ENCODE measurements around the gene TSPAN11. TPM values are rescaled to one million over a fixed set of nuclear protein-coding genes. Genes with fewer than 3 reads are reported as not detected.

Gene TSPAN11
- total and polyA plus RNA-seq, 2 of the 8 experiments (the other 6 are each of a cell fraction or from before 2014, with no cell fraction given): 3.9 to 8.2 TPM

DNA sequence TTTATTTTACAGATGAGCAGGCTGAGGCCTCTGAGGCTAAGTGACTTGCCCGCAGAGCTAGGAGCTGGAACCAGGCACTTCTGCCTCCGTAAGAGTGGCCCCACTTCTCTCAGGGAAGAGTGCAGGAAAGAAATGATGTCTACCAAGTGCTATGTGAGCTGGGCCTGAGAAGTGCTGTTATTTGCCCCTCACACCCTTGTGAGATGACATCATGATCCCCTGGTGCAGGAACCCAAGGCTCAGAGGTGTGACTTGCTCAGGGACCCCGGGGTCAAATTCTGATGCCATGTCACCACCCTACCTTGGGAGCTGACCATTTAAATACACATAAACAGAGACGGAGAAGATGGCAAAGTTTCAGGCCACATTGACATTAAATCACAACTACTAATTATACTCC lies 83.4 kb downstream of the TSPAN11 start (continued):
- TF ChIP-seq SRF (IDR thresholded peaks at IDR 0.05; ENCODE audit: low read depth, low read length): no peak
- TF ChIP-seq, protein P1, sequence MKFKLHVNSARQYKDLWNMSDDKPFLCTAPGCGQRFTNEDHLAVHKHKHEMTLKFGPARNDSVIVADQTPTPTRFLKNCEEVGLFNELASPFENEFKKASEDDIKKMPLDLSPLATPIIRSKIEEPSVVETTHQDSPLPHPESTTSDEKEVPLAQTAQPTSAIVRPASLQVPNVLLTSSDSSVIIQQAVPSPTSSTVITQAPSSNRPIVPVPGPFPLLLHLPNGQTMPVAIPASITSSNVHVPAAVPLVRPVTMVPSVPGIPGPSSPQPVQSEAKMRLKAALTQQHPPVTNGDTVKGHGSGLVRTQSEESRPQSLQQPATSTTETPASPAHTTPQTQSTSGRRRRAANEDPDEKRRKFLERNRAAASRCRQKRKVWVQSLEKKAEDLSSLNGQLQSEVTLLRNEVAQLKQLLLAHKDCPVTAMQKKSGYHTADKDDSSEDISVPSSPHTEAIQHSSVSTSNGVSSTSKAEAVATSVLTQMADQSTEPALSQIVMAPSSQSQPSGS (IDR thresholded peaks at IDR 0.05; ENCODE audit: low read length): no peak

All from H1 (cell line).